Activated T-helper 1 cell treated with Interleukin-2 at 50 U/mL for 16 hours (primary cell): ENCODE measurements around the gene SYNRG.
"Not testable (repeated sequence)": the region's sequence is repeated elsewhere in the genome, so short reads cannot be mapped to it uniquely, and the experiment has no call there.

Source experiments
- DNase-seq: peaks from one replicate; pipeline ENCODE4 v3.0.0-alpha.2; 2020; ENCODE audit warnings: low read depth

Gene SYNRG

DNA sequence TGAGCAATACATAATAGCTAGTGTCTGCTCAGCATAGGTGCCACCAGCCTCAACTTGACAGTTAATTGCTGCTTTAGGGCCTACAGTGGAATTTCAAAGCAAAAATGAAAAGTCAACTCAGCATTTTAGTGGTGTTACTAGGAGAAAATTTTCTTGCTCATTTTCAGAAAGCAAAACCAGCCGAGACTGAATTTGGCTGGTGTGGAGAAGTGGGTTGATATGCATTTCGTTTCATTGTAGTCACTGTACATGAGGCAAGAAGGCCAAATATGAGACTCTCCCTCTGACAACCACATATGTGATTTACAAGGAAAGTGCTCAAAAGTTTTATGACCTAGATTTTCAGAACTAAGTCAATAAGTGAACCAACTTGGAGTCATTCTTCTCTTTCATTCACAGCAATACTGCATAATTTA lies 65.6 kb downstream of the SYNRG start:
- DNase-seq, result no peak

- DNase-seq, result no peak
Measured at GRCh38 chr17:37541880-37542660, 67.1 kb downstream of the SYNRG start.

DNA sequence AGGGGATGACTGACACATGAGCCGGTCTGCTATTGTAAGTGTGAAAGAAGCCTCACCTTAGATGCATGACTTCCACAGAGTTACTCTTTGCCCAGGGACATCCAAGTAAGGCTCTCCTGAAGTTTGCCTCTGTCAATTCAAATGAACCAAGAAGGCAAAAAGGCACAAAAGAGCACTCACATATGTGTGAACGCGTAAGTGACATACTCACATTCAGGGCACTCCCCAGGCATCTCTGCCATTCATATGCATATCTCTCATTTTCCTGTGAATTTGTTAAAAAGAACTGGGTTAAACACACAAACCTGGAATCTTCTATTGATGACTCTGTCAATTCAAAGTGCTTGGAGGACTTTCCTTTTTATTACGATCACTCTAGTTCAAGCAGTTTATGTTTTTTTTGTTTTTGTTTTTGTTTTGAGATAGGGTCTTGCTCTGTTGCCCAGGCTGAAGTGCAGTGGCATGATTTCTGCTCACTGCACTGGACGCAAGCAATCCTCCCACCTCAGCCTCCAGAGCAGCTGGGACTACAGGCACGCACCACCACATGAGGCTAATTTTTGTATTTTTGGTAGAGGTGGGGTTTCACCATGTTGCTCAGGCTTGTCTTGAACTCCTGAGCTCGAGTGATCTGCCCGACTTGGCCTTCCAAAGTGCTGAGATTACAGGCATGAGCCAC lies 70.1 kb downstream of the SYNRG start:
- no peak for DNase-seq

- no peak for DNase-seq
Measured at GRCh38 chr17:37535906-37536305, 73.3 kb downstream of the SYNRG start.

- no peak for DNase-seq
Measured at GRCh38 chr17:37532756-37533155, 76.5 kb downstream of the SYNRG start.

DNA sequence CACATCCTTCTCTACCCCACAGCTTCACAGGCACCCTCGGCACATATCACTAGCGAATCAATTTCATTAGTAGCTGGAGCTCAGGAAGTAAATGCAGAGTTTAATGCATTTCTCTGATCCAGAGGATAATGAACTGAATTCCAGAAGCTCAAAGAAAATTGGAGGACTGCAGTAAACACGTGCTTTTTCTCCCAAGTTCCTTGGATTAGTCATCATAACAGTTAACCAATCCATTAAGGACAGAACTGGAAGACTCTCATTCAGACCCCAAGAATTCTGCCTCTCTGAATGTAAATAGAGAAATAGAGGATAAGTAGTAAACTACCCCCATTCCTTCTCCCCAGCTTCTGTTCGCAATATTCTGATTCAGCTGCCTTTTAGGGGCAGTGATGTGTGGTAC lies 78.8 kb downstream of the SYNRG start:
- DNase-seq, result no peak

DNA sequence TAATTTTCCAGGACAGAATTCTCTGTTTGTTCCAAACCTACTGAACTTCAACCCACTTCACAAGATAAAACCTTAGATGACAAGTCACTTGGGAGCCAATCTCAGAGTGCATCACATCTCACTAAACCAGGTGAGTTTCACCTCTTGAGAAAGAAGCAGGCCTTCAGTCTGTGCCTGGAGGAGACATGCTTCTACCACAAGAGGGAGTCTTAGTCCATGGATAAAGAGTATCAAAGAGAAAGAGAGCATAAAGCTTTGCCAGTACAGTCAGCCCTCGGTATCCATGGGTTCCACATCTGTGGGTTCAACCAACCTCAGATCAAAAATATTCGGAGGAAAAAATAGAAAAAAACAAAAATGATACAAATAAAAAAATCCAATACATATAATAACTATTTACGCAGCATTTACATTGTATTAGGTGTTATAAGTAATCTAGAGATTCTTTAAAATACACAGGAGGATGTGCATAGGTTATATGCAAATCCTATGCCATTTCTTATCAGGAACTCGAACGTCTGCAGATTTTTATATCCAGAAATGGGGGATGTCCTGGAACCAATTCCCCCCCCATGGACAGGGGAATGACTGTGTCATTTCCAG lies 81.9 kb downstream of the SYNRG start:
- DNase-seq, result no peak

DNA sequence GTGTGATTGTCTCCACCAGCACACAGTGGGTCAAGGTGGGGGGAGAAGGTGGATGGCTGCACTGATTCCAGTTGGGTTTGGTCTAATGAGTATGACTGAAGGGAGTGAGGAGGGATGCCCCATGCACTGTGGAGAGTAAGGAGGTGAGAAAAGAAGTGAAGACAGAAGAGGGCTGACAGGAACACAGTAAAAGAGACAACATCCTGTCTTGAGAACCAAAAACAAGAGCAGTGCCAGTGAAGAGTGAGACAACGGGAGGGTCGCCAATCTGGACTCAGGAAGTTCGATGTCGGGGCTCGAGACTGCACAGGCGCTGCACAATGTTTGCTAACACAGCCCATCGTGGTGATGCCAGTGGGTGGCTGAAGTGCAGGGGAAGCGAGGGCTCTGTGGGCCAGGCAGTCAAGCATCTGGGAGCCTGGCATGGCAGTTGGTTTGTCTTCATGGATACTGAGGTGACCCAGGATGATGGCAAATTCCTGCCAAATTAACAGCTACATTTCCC lies 85.5 kb downstream of the SYNRG start:
- DNase-seq, result no peak

DNA sequence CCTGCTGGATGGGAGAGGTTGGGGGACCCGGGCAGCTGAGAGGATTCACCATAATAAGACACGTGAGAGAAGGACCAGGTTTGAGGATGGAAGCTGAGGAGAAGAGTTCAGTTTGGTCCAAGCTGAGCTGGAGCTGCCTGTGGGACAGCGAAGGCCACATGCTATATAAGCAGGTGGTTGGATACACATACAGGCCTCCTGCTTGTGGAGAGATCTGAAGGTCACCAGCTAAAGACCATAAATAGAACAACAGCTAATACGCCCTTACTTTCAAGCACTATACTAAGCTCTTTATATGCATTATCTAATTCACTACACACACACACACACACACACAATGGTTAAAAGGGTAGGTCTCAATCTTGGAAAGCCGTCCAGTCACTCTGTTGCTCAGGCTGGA lies 87.4 kb downstream of the SYNRG start:
- no peak for DNase-seq

GRCh38 chr17:37520174-37520573 lies 89.0 kb downstream of the SYNRG start:
- no peak for DNase-seq

DNA sequence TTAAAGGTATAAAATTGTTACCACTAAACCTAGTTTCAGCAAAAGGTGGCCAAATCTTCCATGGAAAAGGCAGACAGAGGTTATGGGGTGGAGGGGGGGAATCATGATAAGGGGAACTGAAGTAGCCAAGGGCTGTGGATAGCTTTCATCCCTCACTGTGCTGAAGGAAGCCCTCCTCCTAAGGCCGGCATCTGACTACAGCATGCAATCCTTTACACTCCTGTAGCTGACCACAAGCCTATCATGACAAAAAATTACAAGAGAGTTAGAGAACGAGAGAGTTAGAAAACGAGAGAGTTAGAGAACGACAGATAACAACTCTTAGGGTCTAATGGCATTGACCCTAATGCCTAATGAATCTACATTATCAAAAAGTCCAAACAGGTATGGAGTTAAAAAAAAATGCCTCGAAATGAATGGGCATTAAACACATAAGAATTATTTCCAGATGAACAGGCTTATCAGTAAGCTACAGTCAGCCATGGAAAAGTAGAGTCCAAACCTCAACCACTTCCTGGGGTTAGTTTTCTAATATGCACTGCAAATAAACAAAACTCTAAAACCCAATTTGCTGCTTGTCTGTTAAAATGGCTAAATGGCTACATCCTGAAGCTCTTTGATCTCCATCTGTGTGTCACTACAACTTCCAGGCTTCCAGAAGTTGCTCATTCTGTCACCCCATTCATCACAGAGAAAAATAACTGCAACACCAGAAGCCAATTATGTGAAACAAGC lies 89.8 kb downstream of the SYNRG start:
- no peak for DNase-seq

- no peak for DNase-seq
Measured at GRCh38 chr17:37518826-37519225, 90.4 kb downstream of the SYNRG start.

- DNase-seq, result no peak
Measured at GRCh38 chr17:37517881-37518280, 91.3 kb downstream of the SYNRG start.

DNA sequence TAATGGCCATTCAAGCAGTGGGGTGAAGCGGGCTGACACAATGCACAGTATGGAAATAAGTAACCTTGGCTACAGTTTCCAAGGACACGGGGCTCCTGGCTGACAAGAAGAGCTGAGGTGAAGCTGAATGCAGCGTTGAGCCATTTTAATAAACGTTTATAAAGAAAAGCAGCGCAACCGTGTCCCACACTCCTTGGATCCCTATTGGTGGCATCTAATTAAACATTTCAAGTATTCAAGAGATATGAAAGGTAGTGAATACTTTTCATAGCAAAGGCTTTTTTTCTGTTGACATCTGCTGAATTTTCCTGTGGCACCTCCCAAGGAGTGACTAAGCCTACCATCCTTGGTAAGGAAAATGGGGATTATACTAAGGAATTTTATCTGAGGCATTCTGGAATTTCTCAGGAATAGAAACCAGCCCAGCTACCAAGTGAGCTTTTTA lies 93.1 kb downstream of the SYNRG start:
- DNase-seq, result no peak

- no peak for DNase-seq
Measured at GRCh38 chr17:37513711-37514110, 95.5 kb downstream of the SYNRG start.

DNA sequence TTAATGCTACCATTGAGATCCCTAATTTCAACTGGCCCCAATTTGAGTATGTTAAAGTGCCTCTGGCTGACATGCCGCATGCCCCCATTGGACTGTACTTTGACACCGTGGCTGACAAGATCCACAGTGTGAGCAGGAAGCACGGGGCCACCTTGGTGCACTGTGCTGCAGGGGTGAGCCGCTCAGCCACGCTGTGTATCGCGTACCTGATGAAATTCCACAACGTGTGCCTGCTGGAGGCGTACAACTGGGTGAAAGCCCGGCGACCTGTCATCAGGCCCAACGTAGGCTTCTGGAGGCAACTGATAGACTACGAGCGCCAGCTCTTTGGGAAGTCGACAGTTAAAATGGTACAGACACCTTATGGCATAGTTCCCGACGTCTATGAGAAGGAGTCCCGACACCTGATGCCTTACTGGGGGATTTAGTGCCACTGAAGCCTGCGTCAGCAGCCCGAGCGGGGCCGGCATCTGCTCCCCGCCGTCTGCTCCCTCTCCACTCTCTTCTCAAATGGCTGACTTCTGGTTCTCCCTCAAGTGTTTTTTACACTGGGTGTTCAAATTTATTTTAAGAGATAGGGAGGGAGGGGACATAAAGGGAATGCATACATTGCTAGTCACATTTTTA lies 96.7 kb downstream of the SYNRG start:
- DNase-seq, result no peak

GRCh38 chr17:37511642-37512041 lies 97.6 kb downstream of the SYNRG start:
- DNase-seq, result not testable (repeated sequence)

GRCh38 chr17:37510056-37510455 lies 99.2 kb downstream of the SYNRG start:
- DNase-seq, result no peak

DNA sequence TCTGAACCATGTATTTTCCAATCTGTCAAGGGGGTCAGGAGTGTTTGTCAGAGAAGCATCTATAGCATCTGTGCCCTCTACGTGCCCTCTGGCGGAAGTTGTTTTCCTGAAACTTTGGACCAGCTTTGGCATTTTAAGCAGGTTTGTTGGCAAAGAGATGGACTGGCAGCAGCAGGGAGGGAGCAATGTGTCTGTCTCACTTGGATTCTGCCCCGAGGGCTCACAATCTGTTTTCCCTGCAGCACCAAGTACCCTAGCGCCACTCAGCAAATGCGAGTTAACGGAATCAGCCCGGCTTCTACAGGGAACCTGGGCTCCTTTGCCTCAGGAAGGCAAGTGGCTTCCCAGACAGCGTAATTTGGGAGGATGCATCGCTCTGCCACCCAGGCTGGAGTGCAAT lies 102.1 kb downstream of the SYNRG start:
- no peak for DNase-seq

DNA sequence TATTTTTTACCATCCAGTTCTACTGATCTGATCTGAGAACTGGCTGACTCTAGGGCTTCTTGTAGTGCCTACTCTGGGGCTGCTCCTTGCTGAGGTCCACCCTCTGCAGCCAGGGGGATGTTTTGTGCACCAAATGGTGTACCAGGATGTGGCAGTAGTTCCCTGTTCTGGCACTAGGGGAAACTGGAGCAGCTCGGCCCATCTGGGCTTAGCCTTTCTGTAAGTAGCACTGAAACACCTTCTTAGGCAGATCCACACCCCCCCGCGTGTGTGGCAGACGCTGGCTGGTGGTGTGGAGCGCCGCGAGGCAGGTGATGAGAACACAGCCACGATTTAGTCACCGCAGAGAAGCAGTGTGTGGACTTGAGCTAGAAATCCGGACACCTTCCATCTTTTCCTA lies 102.5 kb downstream of the SYNRG start:
- DNase-seq, result no peak

- DNase-seq, result no peak
Measured at GRCh38 chr17:37505333-37505732, 103.9 kb downstream of the SYNRG start.

GRCh38 chr17:37503148-37503547 lies 106.1 kb downstream of the SYNRG start:
- DNase-seq, result no peak
